H1 (cell line): ENCODE measurements around the gene MAGI2. TPM values are rescaled to one million over a fixed set of nuclear protein-coding genes. Genes with fewer than 3 reads are reported as not detected.

Experiments used
- ASH2L ChIP-seq: fragments of 200-600, 300-600 bp; sonication (generic); IDR thresholded peaks from one replicate; pipeline ENCODE4 v1.7.1; 2017; ENCODE audit warnings: low read length
- CHD2 ChIP-seq: IDR thresholded peaks from 2 replicates; pipeline ENCODE4 v1.6.1; 2012; ENCODE audit warnings: low read length, improper control_type of control experiment
- EGR1 ChIP-seq: IDR thresholded peaks from 2 replicates; pipeline ENCODE4 v1.6.1; 2011; ENCODE audit warnings: low read depth, low read length, borderline replicate concordance
- EP300 ChIP-seq, 2 experiments: IDR thresholded peaks; 1 replicate in 1 of 2; 2 replicates in 1 of 2; pipeline ENCODE4 v1.6.1; 2011 to 2012; ENCODE audit warnings: low read depth in 2 of 2, low read length in 2 of 2, mild to moderate bottlenecking in 2 of 2, borderline replicate concordance in 1 of 2, inconsistent platforms in 1 of 2, moderate library complexity in 1 of 2
- POLR2AphosphoS5 ChIP-seq: IDR thresholded peaks from 2 replicates; pipeline ENCODE4 v1.6.1; 2011; ENCODE audit warnings: low read depth, low read length
- RFX5 ChIP-seq: IDR thresholded peaks from 2 replicates; pipeline ENCODE4 v1.6.1; 2011; ENCODE audit warnings: low read depth, low read length, improper control_type of control experiment, borderline replicate concordance
- SIRT6 ChIP-seq: IDR thresholded peaks from one replicate; pipeline ENCODE4 v1.7.1; 2012; ENCODE audit warnings: low read length, inconsistent platforms
- polyA plus RNA-seq, 7 experiments: library from polyadenylated mRNA; depleted of rRNA in 3 of 7; stranded (reverse) in 5 of 7; unstranded in 2 of 7; fragments of >200 nt in 5 of 7; fragments of 200-250 nt in 2 of 7; gene quantifications; 1 replicate in 5 of 7; 2 replicates in 1 of 7; 4 replicates in 1 of 7; pipeline versions ENCODE4 v1.2.1 to v1.2.3, GENCODE V29; 2011 to 2013; ENCODE audit warnings: missing spikeins in 2 of 7, mixed read lengths in 2 of 7
- total RNA-seq: library from RNA; stranded (reverse); fragmentation: NEBNext Ultra II Directional; extraction: Animal tissue kit (Norgen Biotek cat#: 25700); gene quantifications from 2 replicates; pipeline ENCODE4 v1.2.1, GENCODE V29; 2021

The MAGI2 gene
- total and polyA plus RNA-seq, 2 of the 8 experiments (the other 6 are each of a cell fraction or from before 2014, with no cell fraction given): 6.0 to 27.3 TPM

DNA sequence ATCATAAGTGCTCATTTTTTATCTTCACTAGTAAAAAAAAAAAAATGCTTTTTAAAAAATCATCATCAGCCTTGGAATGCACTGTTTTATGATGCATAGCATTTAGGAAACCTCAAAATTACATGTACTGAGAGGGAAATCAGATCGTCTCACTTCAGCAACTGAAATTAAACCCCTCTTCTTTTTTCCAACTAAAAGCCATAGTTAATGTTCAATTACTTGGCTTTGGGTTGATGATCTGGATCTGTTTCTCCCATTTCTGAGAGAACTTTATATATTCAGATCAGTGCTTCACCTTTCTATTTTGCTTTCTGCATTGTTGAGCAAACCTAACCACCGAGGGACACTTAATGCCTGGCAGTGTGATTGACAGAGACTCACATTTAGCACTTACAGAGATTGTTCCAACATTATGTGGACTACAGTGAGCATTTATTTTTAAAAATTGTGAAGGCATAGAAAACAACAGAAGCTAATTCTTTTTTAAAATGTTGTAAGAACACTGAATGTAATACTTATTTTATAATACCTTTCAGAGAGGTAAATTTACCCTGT lies 976.5 kb downstream of the MAGI2 start (continued):
- no peak for TF ChIP-seq EGR1
- TF ChIP-seq EP300 (IDR thresholded peaks at IDR 0.05; ENCODE audit: borderline replicate concordance in 1 of 2, low read depth in 2 of 2, low read length in 2 of 2): no peak
- no peak for TF ChIP-seq ASH2L
- TF ChIP-seq SIRT6: no peak
- TF ChIP-seq CHD2: no peak
- no peak for TF ChIP-seq POLR2AphosphoS5
- no peak for TF ChIP-seq RFX5
